Chondrocyte (in vitro differentiated cells): ENCODE measurements around the gene DEGS2. TPM values are rescaled to one million over a fixed set of nuclear protein-coding genes. Genes with fewer than 3 reads are reported as not detected.

Experiments used
- DNase-seq: peaks from one replicate; pipeline ENCODE4 v3.0.0; 2021; ENCODE audit warnings: mixed read lengths, low spot score
- H3K27ac Mint-ChIP-seq: one replicate; pipeline ENCODE4 v1.8.0; 2021; ENCODE audit warnings: mild to moderate bottlenecking, moderate library complexity, mixed read lengths; ENCODE audit not compliant: unreplicated experiment
- H3K27me3 Mint-ChIP-seq: 2 replicates; pipeline ENCODE4 v1.8.0; 2021; ENCODE audit warnings: low read depth, mixed read lengths
- H3K36me3 Mint-ChIP-seq: 2 replicates; pipeline ENCODE4 v1.8.0; 2021; ENCODE audit warnings: low read depth, mixed read lengths
- H3K4me1 Mint-ChIP-seq: 2 replicates; pipeline ENCODE4 v1.8.0; 2021; ENCODE audit warnings: low read depth, mild to moderate bottlenecking, mixed read lengths
- H3K4me3 Mint-ChIP-seq: one replicate; pipeline ENCODE4 v1.8.0; 2021; ENCODE audit warnings: mild to moderate bottlenecking, moderate library complexity, mixed read lengths; ENCODE audit not compliant: unreplicated experiment
- H3K9me3 Mint-ChIP-seq: 2 replicates; pipeline ENCODE4 v1.8.0; 2021; ENCODE audit warnings: low read depth, mixed read lengths
- total RNA-seq: library from RNA; stranded (reverse); gene quantifications from 3 replicates; pipeline ENCODE4 v1.2.1, GENCODE V29; 2021
- TF ChIP-seq, protein P1 (sequence below): fragments of 200-600 bp; sonication (generic); IDR thresholded peaks from 2 replicates; pipeline ENCODE4 v1.5.0; 2021; ENCODE audit warnings: antibody characterized with exemption, mild to moderate bottlenecking, moderate library complexity

The DEGS2 gene
- total RNA-seq, 1 donor from 2014 or later: 0.17 TPM

DNA sequence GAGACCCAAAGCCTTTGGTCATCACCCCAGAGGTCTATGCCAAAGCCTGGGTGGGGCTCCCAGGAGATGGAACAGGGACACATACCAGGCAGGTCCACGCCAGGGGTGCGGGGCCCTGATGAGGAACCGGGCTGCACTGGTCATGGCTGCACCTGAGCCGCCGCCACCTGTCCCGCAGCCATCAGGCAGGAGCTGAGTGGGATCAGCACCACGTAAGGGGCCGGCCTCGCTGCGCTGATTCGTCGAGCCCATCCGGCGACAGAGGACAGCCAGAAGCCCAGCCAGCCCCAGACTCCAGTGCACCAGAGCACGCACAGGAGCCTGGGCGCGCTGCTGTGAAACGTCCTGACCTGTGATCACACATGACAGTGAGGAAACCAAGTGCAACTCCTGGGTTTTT lies 15.9 kb downstream of the DEGS2 start:
- Mint-ChIP-seq H3K27me3 (no peaks in the 10 kb centered on the region), H3K27ac (no peak overlapping the region), H3K4me1 (no peaks in the 10 kb centered on the region), H3K4me3 (no peak overlapping the region), H3K9me3 (no peaks in the 10 kb centered on the region), H3K36me3 (peaks cover 2% of the 10 kb centered on the region)
- TF ChIP-seq, protein P1, sequence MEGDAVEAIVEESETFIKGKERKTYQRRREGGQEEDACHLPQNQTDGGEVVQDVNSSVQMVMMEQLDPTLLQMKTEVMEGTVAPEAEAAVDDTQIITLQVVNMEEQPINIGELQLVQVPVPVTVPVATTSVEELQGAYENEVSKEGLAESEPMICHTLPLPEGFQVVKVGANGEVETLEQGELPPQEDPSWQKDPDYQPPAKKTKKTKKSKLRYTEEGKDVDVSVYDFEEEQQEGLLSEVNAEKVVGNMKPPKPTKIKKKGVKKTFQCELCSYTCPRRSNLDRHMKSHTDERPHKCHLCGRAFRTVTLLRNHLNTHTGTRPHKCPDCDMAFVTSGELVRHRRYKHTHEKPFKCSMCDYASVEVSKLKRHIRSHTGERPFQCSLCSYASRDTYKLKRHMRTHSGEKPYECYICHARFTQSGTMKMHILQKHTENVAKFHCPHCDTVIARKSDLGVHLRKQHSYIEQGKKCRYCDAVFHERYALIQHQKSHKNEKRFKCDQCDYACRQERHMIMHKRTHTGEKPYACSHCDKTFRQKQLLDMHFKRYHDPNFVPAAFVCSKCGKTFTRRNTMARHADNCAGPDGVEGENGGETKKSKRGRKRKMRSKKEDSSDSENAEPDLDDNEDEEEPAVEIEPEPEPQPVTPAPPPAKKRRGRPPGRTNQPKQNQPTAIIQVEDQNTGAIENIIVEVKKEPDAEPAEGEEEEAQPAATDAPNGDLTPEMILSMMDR: no peak
- DNase-seq: no peak

DNA sequence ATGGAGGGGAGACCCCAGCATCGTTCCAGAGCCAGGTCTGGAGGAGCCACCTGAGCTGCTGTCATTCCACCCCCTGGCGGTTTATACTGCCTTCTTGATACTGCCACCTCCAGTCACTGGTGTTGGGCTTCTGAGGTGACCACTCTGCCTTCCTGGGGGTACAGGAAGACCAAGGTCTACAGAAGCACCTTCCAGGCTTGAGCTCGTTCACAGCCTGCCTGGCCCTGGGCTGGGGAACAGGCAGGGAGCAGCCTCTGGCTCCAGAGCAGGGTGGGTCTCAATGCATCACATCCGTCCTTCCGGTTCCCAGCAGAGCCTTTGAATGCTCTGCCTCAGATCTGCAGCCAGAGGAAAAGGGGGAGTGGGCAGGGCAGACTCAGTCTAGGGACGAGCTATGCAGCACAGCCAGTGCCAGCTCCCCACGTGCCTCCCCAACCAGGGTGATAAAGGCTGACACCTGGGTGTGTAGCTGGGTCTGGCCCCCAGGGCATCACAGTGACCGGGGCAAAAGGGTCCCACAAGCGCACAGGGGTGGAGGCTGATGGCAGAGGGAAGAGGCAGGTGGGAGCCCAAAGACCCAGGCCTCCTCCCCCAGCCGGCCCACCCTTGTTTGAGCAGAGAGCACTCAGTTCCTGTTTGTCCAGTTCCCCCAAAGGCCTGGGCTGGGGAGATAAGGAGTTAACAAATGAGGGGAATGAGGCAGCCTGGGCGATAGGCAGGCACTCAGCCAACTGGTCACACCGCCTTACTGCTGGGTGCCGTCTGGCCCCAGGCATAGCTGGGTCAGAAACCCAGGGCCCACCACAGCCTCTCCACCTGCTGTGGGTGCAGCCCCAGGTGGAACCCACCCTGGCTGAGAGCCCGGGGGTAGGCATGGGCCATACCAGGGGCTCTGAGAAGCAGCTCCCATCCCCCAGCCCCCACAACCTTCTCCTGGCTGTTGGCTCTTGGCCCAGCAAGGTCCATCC lies 17.1 kb downstream of the DEGS2 start:
- TF ChIP-seq, protein P1: no peak
- Mint-ChIP-seq H3K36me3 (peaks cover 7% of the 10 kb centered on the region), H3K4me1 (no peaks in the 10 kb centered on the region), H3K27ac (no peak overlapping the region), H3K27me3 (no peaks in the 10 kb centered on the region), H3K9me3 (no peaks in the 10 kb centered on the region), H3K4me3 (no peak overlapping the region)
- DNase-seq: no peak

DNA sequence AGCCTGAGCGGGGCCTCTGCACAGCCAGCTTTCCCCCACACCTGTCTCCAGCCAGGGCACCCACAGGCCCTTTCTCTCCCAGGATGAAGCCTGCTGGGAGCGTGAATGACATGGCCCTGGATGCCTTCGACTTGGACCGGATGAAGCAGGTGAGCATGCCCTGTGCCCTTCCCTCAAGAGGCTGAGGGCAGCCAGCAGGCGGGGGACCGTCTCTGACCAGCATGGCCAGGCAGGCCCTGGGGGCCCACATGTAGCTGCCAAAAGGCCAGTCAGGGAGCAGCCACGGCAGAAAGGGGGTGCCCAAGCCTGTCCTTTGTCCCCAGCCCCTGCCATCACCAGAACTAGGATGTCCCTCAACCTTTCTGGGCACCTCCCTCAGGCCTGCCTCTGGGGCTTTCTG lies 18.3 kb downstream of the DEGS2 start:
- no peak overlapping the region for H3K27ac Mint-ChIP-seq

DNA sequence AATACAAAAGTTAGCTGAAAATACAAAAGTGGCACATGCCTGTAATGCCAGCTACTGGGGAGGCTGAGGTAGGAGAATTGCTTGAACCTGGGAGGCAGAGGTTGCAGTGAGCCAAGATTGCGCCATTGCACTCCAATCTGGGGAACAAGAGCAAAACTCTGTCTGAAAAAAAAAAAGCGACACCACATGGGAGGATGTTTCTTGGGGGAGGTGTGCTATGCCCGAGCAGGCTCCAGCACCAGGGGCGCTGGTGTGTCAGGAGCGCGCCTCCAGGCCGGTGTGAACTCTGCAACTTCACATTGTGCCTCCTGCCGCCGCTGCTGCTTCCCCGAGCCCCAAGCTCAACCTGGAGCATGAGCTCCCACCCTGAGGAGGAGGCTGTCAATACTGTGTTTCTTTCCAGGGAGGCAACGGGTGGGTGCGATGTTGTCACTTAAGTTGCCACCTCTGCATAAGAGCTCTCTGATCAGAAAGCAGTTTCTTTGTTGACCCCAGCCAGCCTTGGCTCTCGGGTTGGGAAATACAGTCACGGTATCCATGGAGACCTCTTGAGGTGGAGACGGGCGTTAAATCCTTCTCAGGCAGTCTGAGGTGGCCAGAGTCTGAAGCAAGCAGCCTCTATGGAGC lies 18.9 kb downstream of the DEGS2 start:
- peaks cover 12% of the 10 kb centered on the region for H3K36me3 Mint-ChIP-seq
- no peaks in the 10 kb centered on the region for H3K4me1 Mint-ChIP-seq
- no peak for DNase-seq
- no peak overlapping the region for H3K4me3 Mint-ChIP-seq
- H3K27ac Mint-ChIP-seq: no peak overlapping the region
- TF ChIP-seq, protein P1: peak; percentile 12
- H3K9me3 Mint-ChIP-seq: no peaks in the 10 kb centered on the region
- H3K27me3 Mint-ChIP-seq: no peaks in the 10 kb centered on the region

More for the DNA sequence above, 18.3 kb downstream of the DEGS2 start:
- Mint-ChIP-seq H3K4me3 (no peak overlapping the region), H3K27me3 (no peaks in the 10 kb centered on the region), H3K4me1 (no peaks in the 10 kb centered on the region), H3K9me3 (no peaks in the 10 kb centered on the region), H3K36me3 (peaks cover 12% of the 10 kb centered on the region)
- TF ChIP-seq, protein P1: no peak
- no peak for DNase-seq

DNA sequence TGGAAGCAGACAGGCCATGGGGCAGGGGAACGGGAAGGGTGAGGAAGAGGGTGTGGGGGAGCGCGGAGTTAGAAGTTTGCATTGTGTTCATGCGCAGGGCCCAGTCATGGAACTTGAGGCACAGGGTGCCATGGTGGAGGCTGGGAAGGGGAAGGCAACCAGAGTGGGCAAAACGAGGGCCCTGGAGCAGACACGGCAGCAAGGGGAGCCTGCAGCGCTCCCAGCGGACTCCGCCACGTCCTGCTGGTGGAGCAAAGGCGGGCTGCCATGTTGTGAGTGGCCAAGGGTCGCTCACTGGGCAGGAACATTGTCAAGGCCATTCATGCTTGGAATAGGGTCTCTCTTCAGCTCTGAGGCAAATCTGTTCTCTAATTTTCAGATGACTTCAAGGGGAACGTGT lies 20.5 kb downstream of the DEGS2 start:
- DNase-seq: no peak
- Mint-ChIP-seq H3K4me3 (no peak overlapping the region), H3K27ac (no peak overlapping the region), H3K4me1 (no peaks in the 10 kb centered on the region), H3K9me3 (no peaks in the 10 kb centered on the region), H3K27me3 (no peaks in the 10 kb centered on the region), H3K36me3 (peaks cover 14% of the 10 kb centered on the region)
- TF ChIP-seq, protein P1: no peak
